ENCODE results near the gene DPF3. TPM values are rescaled to one million over a fixed set of nuclear protein-coding genes. Genes with fewer than 3 reads are reported as not detected.

The DPF3 gene
- total RNA-seq, 3 donors from 2014 or later, result 0.32 to 2.8 (median 1.3) TPM

- Histone ChIP-seq H3K9me3 (no peaks in the 10 kb centered on the region), H3K27me3 (no peaks in the 10 kb centered on the region), H3K4me3 (no peak overlapping the region), H3K36me3 (no peaks in the 10 kb centered on the region), H3K4me1 (no peaks in the 10 kb centered on the region), H3K27ac (no peak overlapping the region)
- TF ChIP-seq CTCF (IDR thresholded peaks at IDR 0.05) (no peak), POLR2AphosphoS5 (IDR thresholded peaks at IDR 0.05) (no peak), POLR2A (IDR thresholded peaks at IDR 0.05) (no peak)
- intact Hi-C loops (cut with DNase I; ENCODE audit: low total_unique reads), result no loop called here
- DNase-seq (ENCODE audit: low spot score in 2 of 2), result no peak
Observed at GRCh38 chr14:72607386-72608130, 286.3 kb downstream of the DPF3 start.

- no peak for DNase-seq (ENCODE audit: low spot score in 2 of 2)
Observed at GRCh38 chr14:72606879-72607278, 287.0 kb downstream of the DPF3 start.

DNA sequence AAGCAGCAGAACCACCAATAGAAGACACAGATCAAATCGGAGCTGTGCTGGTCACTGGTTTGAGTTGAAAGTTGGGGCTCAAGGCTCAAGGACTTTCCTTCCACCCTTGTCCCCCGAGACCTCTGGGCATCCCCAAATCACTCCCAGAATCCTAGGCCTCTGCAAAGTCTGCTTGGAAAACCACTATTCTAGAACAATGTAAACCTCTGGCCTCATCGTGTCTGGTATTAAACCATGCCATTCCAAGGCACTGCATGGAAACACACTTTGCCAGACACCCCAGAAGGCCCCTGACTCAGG is 288.0 kb downstream of the DPF3 start:
- Histone ChIP-seq H3K27ac (no peak overlapping the region), H3K27me3 (no peaks in the 10 kb centered on the region), H3K9me3 (no peaks in the 10 kb centered on the region), H3K36me3 (no peaks in the 10 kb centered on the region), H3K4me1 (no peaks in the 10 kb centered on the region), H3K4me3 (no peak overlapping the region)
- TF ChIP-seq POLR2A (IDR thresholded peaks at IDR 0.05), result no peak
- no peak for TF ChIP-seq CTCF (IDR thresholded peaks at IDR 0.05)
- TF ChIP-seq POLR2AphosphoS5 (IDR thresholded peaks at IDR 0.05), result no peak
- DNase-seq (ENCODE audit: low spot score in 2 of 2), result no peak
- intact Hi-C loops (cut with DNase I; ENCODE audit: low total_unique reads), result no loop called here

More at GRCh38 chr14:72606879-72607278, 287.0 kb downstream of the DPF3 start:
- Histone ChIP-seq H3K27me3 (no peaks in the 10 kb centered on the region), H3K4me1 (no peaks in the 10 kb centered on the region), H3K27ac (no peak overlapping the region), H3K36me3 (no peaks in the 10 kb centered on the region), H3K9me3 (no peaks in the 10 kb centered on the region), H3K4me3 (no peak overlapping the region)
- intact Hi-C loops (cut with DNase I; ENCODE audit: low total_unique reads), result no loop called here
- TF ChIP-seq POLR2A (IDR thresholded peaks at IDR 0.05) (no peak), CTCF (IDR thresholded peaks at IDR 0.05) (no peak), POLR2AphosphoS5 (IDR thresholded peaks at IDR 0.05) (no peak)

GRCh38 chr14:72605096-72605920 is 288.6 kb downstream of the DPF3 start:
- no peak for DNase-seq (ENCODE audit: low spot score in 2 of 2)
- Histone ChIP-seq H3K4me1 (no peaks in the 10 kb centered on the region), H3K4me3 (no peak overlapping the region), H3K27ac (no peak overlapping the region), H3K27me3 (no peaks in the 10 kb centered on the region), H3K36me3 (no peaks in the 10 kb centered on the region), H3K9me3 (no peaks in the 10 kb centered on the region)
- intact Hi-C loops (cut with DNase I; ENCODE audit: low total_unique reads), result no loop called here
- TF ChIP-seq POLR2A (IDR thresholded peaks at IDR 0.05) (no peak), CTCF (IDR thresholded peaks at IDR 0.05) (no peak), POLR2AphosphoS5 (IDR thresholded peaks at IDR 0.05) (no peak)

GRCh38 chr14:72604133-72604532 is 289.8 kb downstream of the DPF3 start:
- Histone ChIP-seq H3K27me3 (no peaks in the 10 kb centered on the region), H3K36me3 (no peaks in the 10 kb centered on the region), H3K4me1 (no peaks in the 10 kb centered on the region), H3K9me3 (no peaks in the 10 kb centered on the region), H3K27ac (no peak overlapping the region), H3K4me3 (no peak overlapping the region)
- intact Hi-C loops (cut with DNase I; ENCODE audit: low total_unique reads), result no loop called here
- TF ChIP-seq CTCF (IDR thresholded peaks at IDR 0.05) (no peak), POLR2A (IDR thresholded peaks at IDR 0.05) (no peak), POLR2AphosphoS5 (IDR thresholded peaks at IDR 0.05) (no peak)
- no peak for DNase-seq (ENCODE audit: low spot score in 2 of 2)
